ENCODE results near the gene NUDT4.
"Not testable (repeated sequence)": the region's sequence is repeated elsewhere in the genome, so short reads cannot be mapped to it uniquely, and the experiment has no call there.

The NUDT4 gene

GRCh38 chr12:93375906-93376305 is 1.8 kb upstream of the NUDT4 start:
- TF ChIP-seq EZH2phosphoT487 (IDR thresholded peaks at IDR 0.05; ENCODE audit: low read length) (no peak), CTCF (IDR thresholded peaks at IDR 0.05; ENCODE audit: low read length) (no peak), EZH2 (optimal IDR thresholded peaks at IDR 0.05; ENCODE audit: low read depth, low read length) (no peak)
- H3K9me3 ChIP-seq (replicated peaks; ENCODE audit: insufficient read depth, low read length): no peaks in the 10 kb centered on the region
- no peaks in the 10 kb centered on the region for H3K36me3 ChIP-seq (replicated peaks; ENCODE audit: insufficient read depth, low read length)
- no peak overlapping the region for H3K9ac ChIP-seq (ENCODE audit: low read length)
- H3F3A ChIP-seq (ENCODE audit: insufficient read depth, low read length): no peaks in the 10 kb centered on the region
- H3K9me2 ChIP-seq (replicated peaks; ENCODE audit: insufficient read depth, low read length): no peaks in the 10 kb centered on the region
- no peaks in the 10 kb centered on the region for H3K4me1 ChIP-seq (ENCODE audit: low read length)
- H4K20me1 ChIP-seq (ENCODE audit: insufficient read depth, low read length): no peaks in the 10 kb centered on the region
- DNase-seq: no peak
- no peaks in the 10 kb centered on the region for H3K27me3 ChIP-seq (replicated peaks; ENCODE audit: insufficient read depth, low read length)
- peaks cover 27% of the 10 kb centered on the region for H3K79me2 ChIP-seq (ENCODE audit: low read length)
- no peak overlapping the region for H3K4me3 ChIP-seq (ENCODE audit: low read length)
- H3K27ac ChIP-seq (ENCODE audit: low read length): no peak overlapping the region
- H3K4me2 ChIP-seq (ENCODE audit: low read depth, low read length): no peak overlapping the region
- no peak overlapping the region for H2AFZ ChIP-seq (ENCODE audit: low read length)

- H3K36me3 ChIP-seq (replicated peaks; ENCODE audit: insufficient read depth, low read length): no peaks in the 10 kb centered on the region
- H3K9me3 ChIP-seq (replicated peaks; ENCODE audit: insufficient read depth, low read length): no peaks in the 10 kb centered on the region
- H3K27ac ChIP-seq (ENCODE audit: low read length): no peak overlapping the region
- H3K4me1 ChIP-seq (ENCODE audit: low read length): peaks cover 7% of the 10 kb centered on the region; the same call in 1 of the 2 replicates
- H3F3A ChIP-seq (ENCODE audit: insufficient read depth, low read length): no peaks in the 10 kb centered on the region
- no peak for DNase-seq
- no peak overlapping the region for H3K4me2 ChIP-seq (ENCODE audit: low read depth, low read length)
- peaks cover 35% of the 10 kb centered on the region for H3K79me2 ChIP-seq (ENCODE audit: low read length)
- TF ChIP-seq EZH2phosphoT487 (IDR thresholded peaks at IDR 0.05; ENCODE audit: low read length): no peak
- no peak for TF ChIP-seq EZH2 (optimal IDR thresholded peaks at IDR 0.05; ENCODE audit: low read depth, low read length)
- TF ChIP-seq CTCF (IDR thresholded peaks at IDR 0.05; ENCODE audit: low read length): no peak
- no peak overlapping the region for H3K4me3 ChIP-seq (ENCODE audit: low read length)
- H3K27me3 ChIP-seq (replicated peaks; ENCODE audit: insufficient read depth, low read length): no peaks in the 10 kb centered on the region
- no peak overlapping the region for H3K9ac ChIP-seq (ENCODE audit: low read length)
- no peak overlapping the region for H2AFZ ChIP-seq (ENCODE audit: low read length)
- H3K9me2 ChIP-seq (replicated peaks; ENCODE audit: insufficient read depth, low read length): no peaks in the 10 kb centered on the region
- peaks cover 7% of the 10 kb centered on the region; the same call in 1 of the 2 replicates for H4K20me1 ChIP-seq (ENCODE audit: insufficient read depth, low read length)
Observed at GRCh38 chr12:93376436-93377251, 1.1 kb upstream of the NUDT4 start.

- not testable (repeated sequence) for H3K27me3 ChIP-seq (replicated peaks; ENCODE audit: insufficient read depth, low read length); H3K9me3 ChIP-seq (replicated peaks; ENCODE audit: insufficient read depth, low read length); H3K36me3 ChIP-seq (replicated peaks; ENCODE audit: insufficient read depth, low read length); H3F3A ChIP-seq (ENCODE audit: insufficient read depth, low read length); H3K9me2 ChIP-seq (replicated peaks; ENCODE audit: insufficient read depth, low read length); H4K20me1 ChIP-seq (ENCODE audit: insufficient read depth, low read length); H3K4me1 ChIP-seq (ENCODE audit: low read length)
- peak; percentile 38 for DNase-seq
- peak overlapping the region; percentile 77 for H3K4me3 ChIP-seq (ENCODE audit: low read length)
- peak overlapping the region; percentile 52 for H2AFZ ChIP-seq (ENCODE audit: low read length)
- H3K4me2 ChIP-seq (ENCODE audit: low read depth, low read length): peak overlapping the region; percentile 89
- H3K27ac ChIP-seq (ENCODE audit: low read length): peak overlapping the region; percentile 61; the same call in 1 of the 2 replicates
- H3K79me2 ChIP-seq (ENCODE audit: low read length): peaks cover 52% of the 10 kb centered on the region
- H3K9ac ChIP-seq (ENCODE audit: low read length): peak overlapping the region; percentile 86
Observed at GRCh38 chr12:93378196-93378997, 672 bp downstream of the NUDT4 start.

All from MM.1S (cell line).